Measurements from ENCODE around the gene EIF4H. TPM values are rescaled to one million over a fixed set of nuclear protein-coding genes. Genes with fewer than 3 reads are reported as not detected.
A peak's percentile ranks its signal among the peaks of the same experiment; 100 is the strongest.
"Not testable (repeated sequence)": the region's sequence is repeated elsewhere in the genome, so short reads cannot be mapped to it uniquely, and the experiment has no call there.

Gene EIF4H
- total RNA-seq, 1 donor from 2014 or later, result 404 TPM

DNA sequence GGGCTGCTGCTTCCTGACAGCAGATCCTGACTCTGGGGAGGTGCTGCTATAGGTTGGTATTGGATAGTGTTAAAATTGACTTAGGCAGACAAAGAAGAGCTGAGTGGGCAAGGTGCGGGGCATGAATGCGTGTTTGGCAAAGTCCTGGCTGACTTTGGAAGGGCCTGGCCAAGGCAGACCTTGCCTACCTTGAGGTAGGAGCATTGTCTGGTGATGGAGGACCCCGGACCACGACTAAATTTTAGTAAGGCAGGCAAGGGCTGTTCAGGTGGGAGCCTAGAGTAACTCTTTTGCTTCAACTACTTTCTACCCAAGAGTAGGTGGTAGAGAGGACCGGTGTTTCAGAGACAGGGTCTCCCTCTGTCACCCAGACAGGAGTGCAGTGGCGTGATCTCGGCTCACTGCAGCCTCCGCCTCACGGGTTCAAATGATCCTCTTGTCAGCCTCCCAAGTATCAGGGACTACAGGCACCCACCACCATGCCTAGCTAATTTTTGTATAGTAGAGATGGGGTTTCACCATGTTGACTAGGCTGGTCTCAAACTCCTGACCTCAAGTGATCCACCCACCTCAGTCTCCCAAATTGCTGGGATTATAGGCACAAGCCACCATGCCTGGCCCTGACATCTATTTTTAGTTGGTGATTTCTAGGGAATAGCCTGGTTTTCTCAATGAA lies 23.4 kb downstream of the EIF4H start:
- no peak for DNase-seq (ENCODE audit: low read depth in 2 of 2)

DNA sequence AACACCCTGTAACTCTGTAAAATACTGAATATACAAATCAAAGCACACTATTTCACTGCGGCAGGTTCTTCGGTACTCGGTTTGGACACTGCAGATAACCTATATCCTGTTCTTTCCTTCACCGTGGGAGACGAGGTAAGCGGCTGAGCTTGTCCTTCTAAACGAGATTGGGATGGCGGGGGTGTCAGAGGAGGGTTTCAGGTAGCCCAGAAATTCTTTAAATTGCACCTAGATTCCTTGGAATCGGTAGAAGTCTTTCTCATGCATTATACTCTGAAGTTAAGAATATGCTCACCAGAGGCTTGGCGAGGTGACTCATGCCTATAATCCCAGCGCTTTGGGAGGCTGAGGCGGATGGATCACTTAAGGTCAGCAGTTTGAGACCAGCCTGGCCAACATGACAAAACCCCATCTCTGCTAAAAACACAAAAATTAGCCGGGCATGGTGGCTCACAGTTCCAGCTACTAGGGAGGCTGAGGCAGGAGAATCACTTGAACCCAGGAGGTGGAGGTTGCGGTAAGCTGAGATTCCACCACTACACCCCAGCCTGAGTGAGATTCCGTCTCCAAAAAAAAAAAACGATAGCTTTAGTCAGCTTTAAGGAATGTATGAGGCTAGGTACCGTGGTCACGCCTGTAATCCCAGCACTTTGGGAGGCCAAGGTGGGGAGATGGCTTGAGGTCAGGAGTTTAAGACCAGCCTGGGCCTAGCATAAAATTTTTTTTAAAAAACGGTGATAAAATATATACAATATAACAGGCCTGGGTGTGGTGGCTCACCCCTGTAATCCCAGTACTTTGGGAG lies 25.6 kb downstream of the EIF4H start:
- no peak for DNase-seq (ENCODE audit: low read depth in 2 of 2)

- DNase-seq (ENCODE audit: low read depth in 2 of 2), result peak; percentile 56 to 71
Measured at GRCh38 chr7:74202841-74203556, 28.8 kb downstream of the EIF4H start.

- no peak for DNase-seq (ENCODE audit: low read depth in 2 of 2)
Measured at GRCh38 chr7:74203956-74204618, 29.9 kb downstream of the EIF4H start.

- DNase-seq (ENCODE audit: low read depth in 2 of 2), result not testable (repeated sequence)
Measured at GRCh38 chr7:74206052-74206451, 31.9 kb downstream of the EIF4H start.

GRCh38 chr7:74206589-74207120 lies 32.5 kb downstream of the EIF4H start:
- peak in 1 of 2 donors; percentile 66 for DNase-seq (ENCODE audit: low read depth in 2 of 2)

DNA sequence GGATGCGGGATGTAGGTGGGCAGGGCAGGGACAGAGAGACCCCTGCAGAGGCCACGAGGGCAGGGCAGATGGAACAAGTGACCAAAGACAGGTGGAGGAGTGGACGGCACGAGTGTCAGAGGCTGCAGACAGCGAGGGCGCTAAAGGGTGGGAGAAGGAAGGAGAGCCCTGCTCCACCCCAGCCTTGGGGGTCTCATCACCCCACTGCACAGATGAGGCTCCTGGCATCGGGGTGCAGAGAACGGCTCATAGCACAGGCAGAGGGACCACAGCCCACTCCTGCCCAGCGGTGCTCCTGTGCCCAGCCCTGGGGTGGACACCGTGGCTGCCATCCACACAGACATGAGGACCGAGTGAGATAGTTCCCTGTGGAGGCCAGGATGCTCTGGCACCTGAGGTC lies 33.4 kb downstream of the EIF4H start:
- no peak for DNase-seq (ENCODE audit: low read depth in 2 of 2)

DNA sequence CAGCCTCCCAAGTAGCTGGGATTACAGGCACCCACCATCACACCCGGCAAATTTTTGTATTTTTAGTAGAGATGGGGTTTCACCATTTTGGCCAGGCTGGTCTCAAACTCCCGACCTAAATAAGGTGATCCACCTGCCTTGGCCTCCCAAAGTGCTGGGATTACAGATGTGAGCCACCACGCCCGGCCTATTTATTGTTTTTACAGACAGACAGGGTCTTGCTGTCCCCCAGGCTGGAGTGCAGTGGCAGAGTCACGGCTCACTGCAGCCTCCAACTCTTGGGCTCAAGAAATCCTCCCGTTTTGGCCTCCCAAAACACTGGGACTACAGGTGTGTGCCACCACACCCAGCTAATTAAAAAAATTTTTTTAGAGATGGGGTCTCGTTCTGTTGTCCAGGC lies 34.1 kb downstream of the EIF4H start:
- not testable (repeated sequence) for DNase-seq (ENCODE audit: low read depth in 2 of 2)

DNA sequence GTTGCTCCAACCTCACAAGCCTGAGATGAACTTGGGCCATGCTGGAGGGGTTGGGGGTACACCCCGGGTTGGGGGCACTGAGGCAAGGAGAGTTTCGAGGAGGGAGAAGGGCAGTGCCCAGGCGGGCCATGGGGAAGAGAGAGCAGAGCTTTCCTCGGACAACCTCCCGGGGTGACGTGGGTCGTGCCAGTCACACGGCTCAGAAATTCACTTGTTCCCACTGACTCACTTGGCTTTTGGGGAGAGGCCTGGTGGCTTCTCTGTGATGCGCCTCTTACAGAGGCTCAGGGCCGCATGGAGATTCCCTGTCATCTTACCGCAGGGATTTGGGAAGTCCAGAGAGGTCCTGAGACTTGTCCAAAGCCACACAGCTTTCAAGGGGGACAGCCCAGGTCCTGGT lies 38.5 kb downstream of the EIF4H start:
- no peak for DNase-seq (ENCODE audit: low read depth in 2 of 2)

DNA sequence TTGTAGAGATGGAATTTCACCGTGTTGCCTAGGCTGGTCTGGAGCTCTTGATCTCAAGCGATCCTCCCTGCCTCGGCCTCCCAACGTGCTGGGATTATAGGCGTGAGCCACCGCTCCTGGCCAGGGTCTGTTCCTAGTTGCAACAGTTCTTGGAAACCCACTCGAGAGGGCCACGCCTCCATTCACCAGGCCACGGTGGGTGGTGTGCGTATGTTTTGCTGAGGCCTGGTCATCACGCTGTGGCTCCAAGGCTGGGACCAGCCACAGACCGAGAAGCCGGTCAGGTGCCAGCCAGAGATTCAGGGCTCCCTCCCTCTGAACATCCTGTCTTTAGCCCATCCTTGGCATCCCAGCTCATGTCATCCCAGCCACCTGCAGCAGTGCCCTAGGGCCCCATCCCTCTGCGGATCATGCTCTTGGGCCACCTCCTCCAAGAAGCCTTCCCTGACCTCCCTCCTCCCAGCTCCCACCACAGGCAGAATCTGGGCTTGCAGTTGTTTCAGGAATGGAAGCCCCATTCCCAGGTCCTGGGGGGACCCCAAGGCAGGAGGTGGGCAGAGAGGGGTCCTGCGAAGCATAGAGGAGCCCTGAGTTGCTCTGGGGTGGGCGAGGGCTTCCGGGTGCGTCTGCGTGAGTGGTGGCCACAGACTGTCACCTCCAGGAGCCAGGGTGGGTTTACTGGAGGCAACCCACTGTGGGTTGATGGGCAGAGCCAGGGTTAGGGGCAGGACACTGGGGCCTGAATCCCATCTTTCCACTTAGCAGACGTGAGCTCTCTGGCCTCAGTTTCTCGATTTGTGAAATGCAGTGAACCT lies 40.9 kb downstream of the EIF4H start:
- DNase-seq (ENCODE audit: low read depth in 2 of 2), result no peak

GRCh38 chr7:74215921-74216320 lies 41.8 kb downstream of the EIF4H start:
- no peak for DNase-seq (ENCODE audit: low read depth in 2 of 2)

- DNase-seq (ENCODE audit: low read depth in 2 of 2), result no peak
Measured at GRCh38 chr7:74216361-74216761, 42.2 kb downstream of the EIF4H start.

DNA sequence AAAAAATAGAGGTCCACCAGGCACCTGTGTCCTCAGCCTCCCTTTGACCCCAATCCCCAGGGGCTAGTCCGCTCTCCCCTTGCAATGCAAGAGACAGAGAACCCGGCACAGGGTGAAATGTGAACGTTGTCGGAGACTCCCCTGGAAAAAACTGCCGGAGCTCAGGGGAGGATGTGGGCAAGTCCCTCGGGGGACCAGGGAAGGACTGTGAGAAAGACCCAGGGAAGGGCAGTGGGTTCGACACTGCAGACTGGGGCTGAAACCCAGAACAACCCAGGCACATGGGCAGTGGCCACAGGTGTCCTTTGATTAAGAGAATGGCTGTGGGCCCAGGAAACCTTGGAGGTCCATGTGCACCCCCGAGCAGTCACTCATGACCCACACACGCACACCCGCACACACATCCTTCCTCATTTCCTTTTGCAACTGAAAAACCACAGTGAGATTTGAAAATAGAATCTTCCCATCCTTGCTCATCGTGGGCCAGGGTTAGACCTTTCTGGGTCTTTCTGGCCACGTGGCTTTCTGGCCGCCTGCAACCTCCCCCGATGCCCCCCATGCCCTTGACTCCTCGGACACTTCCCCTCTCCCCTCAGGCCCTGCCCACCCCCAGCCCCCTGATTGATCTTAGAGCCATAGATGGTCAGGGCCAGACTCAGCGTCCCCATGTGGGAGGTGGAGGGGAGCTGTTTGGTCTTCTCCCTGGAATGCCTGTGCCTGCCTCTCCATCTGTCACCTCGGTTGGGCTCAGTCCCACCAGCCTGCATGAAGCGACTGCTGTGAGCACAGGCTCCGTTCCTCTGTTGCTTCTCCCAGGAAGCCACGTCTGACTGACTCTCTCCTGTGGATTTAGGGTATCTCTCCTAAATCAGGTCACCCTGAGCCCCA lies 43.5 kb downstream of the EIF4H start:
- no peak for DNase-seq (ENCODE audit: low read depth in 2 of 2)

DNA sequence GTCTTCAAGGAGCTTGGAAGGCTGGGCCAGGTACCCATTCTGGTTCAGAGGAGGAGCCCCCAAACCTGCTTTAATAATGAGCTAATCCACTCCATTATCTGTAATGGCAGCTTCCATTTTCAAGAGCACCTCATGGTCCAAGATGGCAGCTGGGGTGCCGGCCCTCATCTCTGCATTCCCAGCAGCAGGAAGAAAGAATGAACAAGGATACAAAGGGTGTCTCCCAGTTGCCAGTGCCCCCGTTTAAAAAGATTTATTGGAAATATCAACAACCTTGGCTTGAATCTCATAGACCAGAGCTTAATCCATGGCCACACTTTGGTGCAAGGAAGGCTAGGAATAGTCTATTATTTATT lies 44.2 kb downstream of the EIF4H start:
- DNase-seq (ENCODE audit: low read depth in 2 of 2), result no peak

DNA sequence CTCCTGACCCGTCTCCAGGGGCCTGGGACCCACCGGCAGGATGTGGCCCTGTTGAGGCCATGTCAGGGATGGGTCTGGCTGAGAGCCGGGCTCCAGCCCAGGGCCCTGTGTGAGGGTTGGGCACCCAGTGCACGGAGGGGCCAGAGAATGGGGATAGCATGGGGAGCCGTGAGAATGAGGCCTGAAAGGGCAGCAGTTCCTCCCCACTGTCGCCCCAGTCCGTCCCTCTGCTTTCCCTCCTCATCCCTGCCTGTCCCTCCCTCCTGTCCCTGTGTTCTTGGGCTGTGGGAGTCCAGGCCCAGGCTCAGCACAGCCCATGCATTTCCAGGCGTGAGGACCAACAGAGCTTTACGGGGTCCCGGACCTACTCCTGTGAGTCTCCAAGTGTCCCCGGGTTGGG lies 45.3 kb downstream of the EIF4H start:
- no peak for DNase-seq (ENCODE audit: low read depth in 2 of 2)

- DNase-seq (ENCODE audit: low read depth in 2 of 2), result no peak
Measured at GRCh38 chr7:74220229-74220628, 46.1 kb downstream of the EIF4H start.

DNA sequence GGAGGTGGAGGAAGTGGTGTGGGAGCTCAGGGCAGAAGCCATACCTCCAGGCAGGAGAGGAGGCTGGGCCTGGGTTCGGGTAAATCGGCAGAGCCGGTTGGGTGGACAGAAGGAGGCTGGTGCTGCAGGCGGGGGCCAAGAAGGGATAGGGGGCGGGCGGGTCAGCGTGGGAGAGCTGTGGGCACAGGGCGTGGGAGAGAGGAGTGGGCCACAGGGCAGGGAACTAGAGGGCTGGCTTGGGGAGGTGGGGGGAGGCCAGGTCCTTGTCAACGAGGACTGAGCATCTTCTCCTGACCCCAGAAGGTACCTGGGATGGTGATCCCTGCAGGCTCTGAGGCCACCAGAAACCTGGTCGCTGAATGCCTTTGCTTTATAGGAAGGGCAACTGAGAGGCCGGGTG lies 47.6 kb downstream of the EIF4H start:
- no peak for DNase-seq (ENCODE audit: low read depth in 2 of 2)

GRCh38 chr7:74222851-74223710 lies 48.9 kb downstream of the EIF4H start:
- no peak for DNase-seq (ENCODE audit: low read depth in 2 of 2)
